Hepatocyte (in vitro differentiated cells): ENCODE results near the gene EEPD1. TPM values are rescaled to one million over a fixed set of nuclear protein-coding genes. Genes with fewer than 3 reads are reported as not detected.

Experiments
- DNase-seq: peaks from one replicate; pipeline ENCODE4 v3.0.0-alpha.2; 2016; ENCODE audit warnings: low spot score
- H2AFZ ChIP-seq: fragments of 200-600 bp; sonication (generic); 2 replicates; pipeline ENCODE4 v1.6.0; 2016; ENCODE audit warnings: antibody characterized with exemption, mild to moderate bottlenecking
- H3K27ac ChIP-seq: fragments of 200-600 bp; sonication (generic); 2 replicates; pipeline ENCODE4 v1.5.1; 2016; ENCODE audit warnings: mild to moderate bottlenecking
- H3K27me3 ChIP-seq: fragments of 200-600 bp; sonication (generic); 2 replicates; pipeline ENCODE4 v1.6.1; 2016
- H3K36me3 ChIP-seq: fragments of 200-600 bp; sonication (generic); replicated peaks from 2 replicates; pipeline ENCODE4 v1.5.1; 2016; ENCODE audit warnings: low read depth; ENCODE audit not compliant: insufficient read depth
- H3K4me1 ChIP-seq: fragments of 200-600 bp; sonication (generic); 2 replicates; pipeline ENCODE4 v1.5.1; 2016; ENCODE audit warnings: mild to moderate bottlenecking, moderate library complexity; ENCODE audit not compliant: insufficient read depth
- H3K4me2 ChIP-seq: fragments of 200-600 bp; sonication (generic); 2 replicates; pipeline ENCODE4 v1.6.0; 2016
- H3K4me3 ChIP-seq: fragments of 200-600 bp; sonication (generic); 2 replicates; pipeline ENCODE4 v1.5.1; 2016; ENCODE audit warnings: mild to moderate bottlenecking
- H3K79me2 ChIP-seq: fragments of 200-600 bp; sonication (generic); 2 replicates; pipeline ENCODE4 v1.6.0; 2017; ENCODE audit warnings: mild to moderate bottlenecking
- H3K9me2 ChIP-seq: fragments of 200-600 bp; sonication (generic); replicated peaks from 2 replicates; pipeline ENCODE4 v1.6.0; 2017; ENCODE audit warnings: mild to moderate bottlenecking; ENCODE audit not compliant: insufficient read depth
- H3K9me3 ChIP-seq: fragments of 200-600 bp; sonication (generic); 2 replicates; pipeline ENCODE4 v1.5.1; 2016; ENCODE audit warnings: low read depth, mild to moderate bottlenecking
- H4K20me1 ChIP-seq: fragments of 200-600 bp; sonication (generic); 2 replicates; pipeline ENCODE4 v1.6.0; 2016; ENCODE audit warnings: mild to moderate bottlenecking; ENCODE audit not compliant: insufficient read depth, poor library complexity, severe bottlenecking
- CTCF ChIP-seq: fragments of 200-600 bp; sonication (generic); IDR thresholded peaks from 2 replicates; pipeline ENCODE4 v1.5.1; 2016; ENCODE audit warnings: antibody characterized with exemption, mild to moderate bottlenecking; ENCODE audit not compliant: poor library complexity
- EZH2 ChIP-seq: fragments of 200-600 bp; sonication (generic); IDR thresholded peaks from 2 replicates; pipeline ENCODE4 v1.6.1; 2016; ENCODE audit warnings: antibody characterized with exemption, mild to moderate bottlenecking, borderline replicate concordance
- EZH2phosphoT487 ChIP-seq: fragments of 200-600 bp; sonication (generic); IDR thresholded peaks from one replicate; pipeline ENCODE4 v1.6.1; 2018; ENCODE audit warnings: antibody characterized with exemption, mild to moderate bottlenecking, low read depth, moderate library complexity; ENCODE audit not compliant: unreplicated experiment, severe bottlenecking
- WGBS: methylation state at CpG from one replicate; pipeline ENCODE4 v1.1.6; 2016; ENCODE audit warnings: low lambda C conversion rate; ENCODE audit errors: missing lambda C conversion rate; 5-methylcytosine and 5-hydroxymethylcytosine counted together
- polyA plus RNA-seq: library from polyadenylated mRNA; unstranded; fragments of >200 nt; fragmentation: Nextera tagmentation; extraction: Ambion mirVana; gene quantifications from 2 replicates; pipeline ENCODE4 v1.2.1, GENCODE V29; 2016
- total RNA-seq: library from RNA; depleted of rRNA; stranded (reverse); fragments of >200 nt; gene quantifications from 2 replicates; pipeline ENCODE4 v1.2.3, GENCODE V29; 2014

Gene EEPD1
- total and polyA plus RNA-seq, 2 experiments from 2014 or later, result 7.7 to 14.2 TPM

DNA sequence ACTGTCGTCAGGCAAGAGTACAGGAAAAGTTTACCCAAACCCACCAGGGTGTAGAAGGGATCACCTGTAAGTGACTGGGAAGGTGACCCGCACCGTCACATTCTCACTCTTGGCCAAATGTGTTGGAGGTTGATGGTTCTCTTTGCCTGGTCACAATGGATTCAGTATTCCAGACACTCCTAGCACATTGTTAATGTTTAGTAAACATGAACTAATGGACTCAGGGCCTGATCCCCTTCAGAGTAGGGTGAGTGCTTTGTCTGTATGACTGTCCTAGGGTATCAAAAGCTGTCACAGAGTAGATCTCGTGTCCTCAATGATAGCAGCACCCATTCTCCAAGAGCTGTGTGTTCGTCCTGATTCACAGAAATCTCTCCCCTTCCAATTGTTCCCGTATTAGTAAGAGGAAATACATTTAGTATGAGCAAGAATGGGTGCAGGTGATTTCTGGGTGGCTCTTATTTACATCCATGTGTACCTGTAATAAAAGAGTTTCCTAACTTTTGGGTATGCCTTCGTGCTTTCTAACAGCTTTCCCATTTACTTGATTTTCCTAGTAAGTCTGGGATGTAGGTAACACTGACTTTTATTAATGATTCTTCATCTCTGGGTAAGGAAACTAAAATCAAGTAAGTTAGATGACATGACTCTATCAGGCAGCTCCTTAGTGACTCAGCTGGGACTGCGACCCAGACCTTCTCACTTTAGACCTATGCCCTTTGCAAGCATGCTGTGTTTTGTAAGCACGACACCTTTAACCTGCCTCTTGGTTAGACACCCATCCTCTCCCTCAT lies 4.7 kb downstream of the EEPD1 start:
- peak overlapping the region; percentile 95 for H3K4me2 ChIP-seq
- WGBS, result 82% methylated on average over 9 of the region's 9 CpGs
- no peak for DNase-seq

DNA sequence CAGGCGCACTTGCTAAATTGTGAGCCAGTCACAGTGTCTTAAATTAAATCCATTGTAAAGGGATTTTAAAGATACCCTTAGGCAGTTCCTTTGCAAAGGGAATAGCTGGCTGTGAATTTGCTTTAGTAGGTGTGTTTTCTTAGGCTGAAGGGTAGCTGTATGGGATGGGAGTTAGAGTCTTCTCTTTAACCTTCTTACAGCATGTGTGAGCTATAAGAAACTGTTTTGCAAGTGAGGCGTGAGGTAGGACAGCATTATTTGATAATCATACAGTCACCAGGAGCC lies 5.2 kb downstream of the EEPD1 start:
- H3K79me2 ChIP-seq, result peaks cover 88% of the 10 kb centered on the region
- WGBS, result 89% methylated on average over 2 of the region's 2 CpGs

More for the DNA sequence above, 4.7 kb downstream of the EEPD1 start:
- Histone ChIP-seq H2AFZ (no peak overlapping the region), H3K4me1 (peaks cover 36% of the 10 kb centered on the region), H3K36me3 (no peaks in the 10 kb centered on the region), H3K79me2 (peaks cover 85% of the 10 kb centered on the region), H3K9me3 (no peaks in the 10 kb centered on the region), H3K27ac (no peak overlapping the region), H4K20me1 (no peaks in the 10 kb centered on the region), H3K27me3 (no peaks in the 10 kb centered on the region), H3K9me2 (no peaks in the 10 kb centered on the region), H3K4me3 (no peak overlapping the region)
- TF ChIP-seq EZH2, result no peak
- no peak for TF ChIP-seq CTCF
- TF ChIP-seq EZH2phosphoT487, result no peak

GRCh38 chr7:36159618-36160017 lies 6.6 kb downstream of the EEPD1 start:
- H3K27ac ChIP-seq, result no peak overlapping the region
- no peaks in the 10 kb centered on the region for H3K27me3 ChIP-seq
- DNase-seq, result no peak
- H3K79me2 ChIP-seq, result peaks cover 87% of the 10 kb centered on the region
- H4K20me1 ChIP-seq, result no peaks in the 10 kb centered on the region
- no peak overlapping the region for H3K4me2 ChIP-seq
- TF ChIP-seq EZH2, result no peak
- no peak for TF ChIP-seq CTCF
- TF ChIP-seq EZH2phosphoT487, result no peak
- H3K9me2 ChIP-seq, result no peaks in the 10 kb centered on the region
- no peak overlapping the region for H2AFZ ChIP-seq
- 79% methylated on average over 3 of the region's 3 CpGs for WGBS
- H3K4me3 ChIP-seq, result no peak overlapping the region
- no peaks in the 10 kb centered on the region for H3K9me3 ChIP-seq
- no peaks in the 10 kb centered on the region for H3K36me3 ChIP-seq
- peaks cover 34% of the 10 kb centered on the region for H3K4me1 ChIP-seq

More for the DNA sequence above, 5.2 kb downstream of the EEPD1 start:
- Histone ChIP-seq H3K4me3 (no peak overlapping the region), H3K9me3 (no peaks in the 10 kb centered on the region), H3K27me3 (no peaks in the 10 kb centered on the region), H3K27ac (no peak overlapping the region), H3K36me3 (no peaks in the 10 kb centered on the region), H4K20me1 (no peaks in the 10 kb centered on the region), H3K4me2 (peak overlapping the region; percentile 95), H3K9me2 (no peaks in the 10 kb centered on the region), H2AFZ (no peak overlapping the region), H3K4me1 (peaks cover 36% of the 10 kb centered on the region)
- no peak for DNase-seq
- TF ChIP-seq EZH2phosphoT487 (no peak), EZH2 (no peak), CTCF (no peak)

DNA sequence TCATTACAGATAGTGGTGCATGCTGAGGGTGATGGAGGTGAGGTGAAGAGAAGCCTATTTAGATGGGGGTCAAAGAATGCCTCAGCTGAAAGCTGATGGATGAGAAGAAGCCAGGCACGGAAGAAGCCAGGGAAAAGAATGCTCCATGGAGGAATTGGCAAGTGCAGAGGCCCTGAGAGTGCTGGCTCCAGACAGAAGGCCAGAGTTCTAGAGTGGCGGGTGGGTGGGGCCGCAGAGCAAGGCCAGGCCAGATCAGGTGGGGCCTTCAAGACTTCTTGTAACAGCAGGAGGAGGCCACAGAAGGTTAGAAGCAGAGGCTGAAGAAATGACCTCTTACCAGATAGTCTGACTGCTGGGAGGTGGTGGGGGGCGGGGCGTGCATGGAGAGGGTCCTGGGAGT lies 7.3 kb downstream of the EEPD1 start:
- WGBS, result 84% methylated on average over 5 of the region's 5 CpGs
- no peaks in the 10 kb centered on the region for H3K27me3 ChIP-seq
- H2AFZ ChIP-seq, result no peak overlapping the region
- no peak for TF ChIP-seq EZH2phosphoT487
- TF ChIP-seq CTCF, result no peak
- no peak for TF ChIP-seq EZH2
- no peaks in the 10 kb centered on the region for H3K9me2 ChIP-seq
- no peak overlapping the region for H3K27ac ChIP-seq
- no peak overlapping the region for H3K4me3 ChIP-seq
- no peaks in the 10 kb centered on the region for H4K20me1 ChIP-seq
- peaks cover 81% of the 10 kb centered on the region for H3K79me2 ChIP-seq
- DNase-seq, result no peak
- H3K4me1 ChIP-seq, result peaks cover 33% of the 10 kb centered on the region
- H3K9me3 ChIP-seq, result no peaks in the 10 kb centered on the region
- no peak overlapping the region for H3K4me2 ChIP-seq
- H3K36me3 ChIP-seq, result no peaks in the 10 kb centered on the region
